HG02870 (cell line): ENCODE data around the gene SYT2.

ENCODE experiments used
- ATAC-seq: cut with Tn5 transposase; IDR thresholded peaks from one replicate; pipeline ENCODE4 v1.9.1; 2021; ENCODE audit warnings: mild to moderate bottlenecking, moderate library complexity; ENCODE audit not compliant: unreplicated experiment

SYT2 gene

DNA sequence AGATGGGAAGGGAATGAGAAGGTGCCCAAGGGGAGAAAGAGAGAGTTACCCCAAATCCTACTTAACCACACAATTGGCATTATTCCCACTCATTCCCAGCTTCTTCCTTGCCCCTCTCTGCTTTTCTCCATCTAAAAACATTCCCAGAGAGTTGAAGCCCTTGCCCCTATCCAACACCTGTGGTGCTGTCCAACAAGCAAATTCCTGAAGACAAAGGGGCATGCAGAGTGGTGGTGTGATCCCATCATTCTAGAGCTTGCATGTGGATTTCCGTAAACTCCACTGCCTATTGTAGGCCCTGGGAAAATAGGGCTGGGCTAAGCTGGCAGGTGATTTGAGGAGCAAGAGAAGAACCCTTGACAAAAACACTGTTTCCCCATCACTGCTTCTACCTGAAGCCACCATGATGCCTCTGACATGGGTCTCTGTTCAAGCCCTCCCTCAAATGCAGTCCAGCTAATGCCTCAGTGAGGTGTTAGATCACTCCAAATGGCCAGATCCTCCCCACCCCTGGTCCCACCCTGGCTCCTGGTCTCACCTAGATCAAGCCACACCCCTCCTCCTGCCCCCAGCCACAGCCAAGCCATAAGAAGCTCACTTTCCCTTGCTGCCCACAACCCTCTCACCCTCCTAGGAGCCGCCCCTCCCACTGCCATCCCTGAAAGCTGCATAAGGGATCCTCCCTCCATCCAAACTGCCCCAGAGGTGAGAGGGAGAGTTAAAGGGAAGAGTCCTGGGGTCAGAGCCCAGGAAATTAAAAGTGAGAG lies 29.5 kb downstream of the SYT2 start:
- ATAC-seq = no peak

DNA sequence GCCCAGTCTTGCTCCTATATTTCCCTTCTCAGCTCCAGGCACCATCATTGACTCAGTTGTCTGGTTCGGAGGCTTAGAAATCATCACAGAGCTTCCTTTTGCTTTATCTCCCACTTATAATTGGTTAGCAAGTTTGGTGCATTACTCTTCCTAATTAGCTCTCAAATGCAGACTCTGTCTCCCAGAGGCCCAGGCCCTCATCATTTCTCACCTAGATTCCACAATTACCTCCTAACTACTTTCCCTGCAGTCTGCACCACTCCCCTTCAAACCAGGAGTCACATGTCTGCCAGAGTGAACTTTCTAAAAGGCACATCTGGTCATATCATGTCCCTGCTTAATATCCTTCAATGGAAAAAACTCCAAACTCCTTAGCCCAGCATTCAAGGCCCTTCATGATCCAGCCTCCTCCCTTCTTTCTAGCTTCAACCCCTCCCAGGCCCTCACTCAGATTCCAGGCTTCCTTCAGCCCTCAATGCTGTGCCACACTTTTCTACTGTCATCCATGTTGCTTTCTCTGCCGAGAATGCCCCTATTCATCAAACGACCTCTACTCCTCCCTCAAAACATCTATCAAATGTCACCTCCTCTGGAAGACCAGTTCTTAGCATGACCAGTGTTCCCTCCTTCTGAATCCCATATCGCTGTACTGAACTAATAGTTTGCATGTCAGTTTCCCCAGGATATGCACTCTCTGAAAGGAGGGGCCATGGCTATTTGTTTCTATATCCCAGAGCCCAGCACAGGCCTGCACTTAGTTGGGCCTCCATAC lies 30.7 kb downstream of the SYT2 start:
- no peak for ATAC-seq

DNA sequence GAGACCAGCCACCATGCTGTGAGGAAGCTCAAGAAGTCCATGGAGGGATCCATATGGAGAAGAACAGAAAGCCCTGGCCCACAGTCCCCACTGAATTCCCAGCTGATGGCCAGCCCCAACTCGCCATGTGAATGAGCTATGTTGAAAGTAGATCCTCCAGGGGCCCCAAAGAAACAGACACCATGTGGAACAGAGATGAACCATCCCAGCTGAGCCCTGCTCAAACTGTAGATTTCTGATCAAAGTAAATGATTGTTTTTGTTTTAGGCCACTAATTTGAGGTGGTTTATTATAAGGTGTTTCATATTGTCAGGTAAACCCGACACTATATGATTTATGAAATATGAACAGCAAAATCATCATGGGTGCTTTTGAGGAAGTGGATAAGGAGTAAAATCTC lies 32.8 kb downstream of the SYT2 start:
- no peak for ATAC-seq

DNA sequence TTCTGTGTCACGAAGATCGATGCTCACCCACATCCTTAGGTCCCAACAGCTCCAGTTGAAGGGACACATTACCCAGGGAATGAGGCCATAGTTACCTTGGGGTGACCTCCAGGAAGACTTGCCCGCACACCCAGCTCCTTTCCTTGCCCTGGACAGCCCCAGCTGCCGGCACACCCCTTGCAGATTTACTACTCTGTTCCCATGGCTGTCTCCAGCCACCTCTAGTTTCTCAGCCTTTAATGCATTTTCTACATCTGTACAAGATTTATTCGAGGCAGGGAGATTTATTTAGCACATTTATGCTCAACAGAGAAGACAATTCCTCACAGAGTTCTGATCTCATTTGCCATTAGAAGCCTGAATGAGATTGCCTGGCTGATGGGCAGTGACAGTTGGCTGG lies 36.7 kb downstream of the SYT2 start:
- no peak for ATAC-seq

DNA sequence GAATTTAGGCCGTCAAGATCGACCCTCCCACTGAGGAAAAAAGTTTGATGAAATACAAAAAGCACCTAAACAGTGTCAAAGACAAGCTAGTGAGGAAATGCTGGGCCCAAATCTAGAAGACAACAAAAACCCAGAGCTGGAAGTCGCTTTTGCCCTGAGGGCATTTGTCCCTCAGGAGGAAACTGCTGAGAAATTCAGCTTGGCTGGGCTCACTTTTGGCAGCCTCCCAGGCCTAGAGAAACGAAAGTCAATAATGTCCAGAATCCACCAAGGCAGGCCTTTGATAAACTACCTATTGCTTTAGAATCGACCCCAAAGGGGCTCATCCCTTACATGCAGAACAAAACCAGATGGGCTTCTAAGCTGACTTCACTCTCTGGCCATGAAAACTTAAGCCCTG lies 38.9 kb downstream of the SYT2 start:
- ATAC-seq = no peak

DNA sequence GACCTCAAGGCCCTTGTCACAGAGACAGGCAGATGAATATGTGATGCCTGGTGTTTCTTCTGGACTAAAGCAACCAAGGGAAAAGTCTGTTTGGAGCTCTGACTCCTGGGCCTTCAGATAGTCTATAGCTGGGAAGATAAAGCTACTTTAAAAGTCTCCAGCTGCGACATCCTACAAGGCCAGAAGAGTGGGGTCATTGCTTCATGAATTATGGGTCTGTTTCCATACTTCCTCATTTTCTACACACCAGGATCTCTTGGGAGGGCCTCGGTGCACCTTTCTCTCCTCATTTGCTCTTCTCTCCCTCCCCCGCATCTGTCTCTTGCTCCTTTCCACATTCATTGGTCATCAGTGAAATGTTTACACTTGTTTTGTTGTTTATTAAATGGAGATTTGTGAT lies 44.8 kb downstream of the SYT2 start:
- no peak for ATAC-seq

DNA sequence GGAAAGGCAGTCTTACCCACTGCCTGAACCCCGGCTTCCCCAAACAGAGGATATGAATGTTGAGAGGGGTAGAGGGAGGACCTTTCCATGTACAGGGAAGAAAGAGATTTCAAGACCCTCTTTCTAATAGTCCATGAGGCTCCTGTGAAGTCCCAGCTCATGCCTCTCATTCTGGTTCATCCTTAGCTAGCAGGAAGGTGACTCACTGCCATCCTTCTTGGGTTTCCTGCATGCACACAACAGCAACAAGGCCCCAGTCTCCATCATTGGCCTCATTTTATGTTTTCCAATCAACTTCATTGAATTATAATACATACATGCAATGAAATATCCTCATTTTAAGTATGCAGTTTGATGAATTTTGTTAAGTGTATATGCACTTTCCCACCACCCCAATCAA lies 46.2 kb downstream of the SYT2 start:
- no peak for ATAC-seq

DNA sequence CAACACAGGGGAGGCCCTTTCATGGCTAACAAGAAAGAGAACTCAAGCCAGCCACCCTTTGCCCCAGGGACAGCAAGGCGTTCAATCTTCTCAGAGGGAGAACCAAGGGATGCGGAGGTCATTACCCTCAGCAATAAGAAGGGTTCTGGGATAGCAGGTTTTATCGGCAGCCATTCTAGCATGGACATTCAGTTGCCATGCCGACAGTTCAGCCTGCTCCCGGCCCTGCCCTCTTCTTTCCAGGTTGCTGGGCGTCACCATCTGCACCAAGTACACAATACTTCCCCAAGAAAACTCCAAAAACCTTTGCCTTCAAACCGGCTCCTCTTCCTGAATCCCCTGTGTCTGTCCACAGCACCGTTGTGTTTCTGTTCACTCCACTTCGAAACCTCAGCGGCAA lies 47.1 kb downstream of the SYT2 start:
- no peak for ATAC-seq

DNA sequence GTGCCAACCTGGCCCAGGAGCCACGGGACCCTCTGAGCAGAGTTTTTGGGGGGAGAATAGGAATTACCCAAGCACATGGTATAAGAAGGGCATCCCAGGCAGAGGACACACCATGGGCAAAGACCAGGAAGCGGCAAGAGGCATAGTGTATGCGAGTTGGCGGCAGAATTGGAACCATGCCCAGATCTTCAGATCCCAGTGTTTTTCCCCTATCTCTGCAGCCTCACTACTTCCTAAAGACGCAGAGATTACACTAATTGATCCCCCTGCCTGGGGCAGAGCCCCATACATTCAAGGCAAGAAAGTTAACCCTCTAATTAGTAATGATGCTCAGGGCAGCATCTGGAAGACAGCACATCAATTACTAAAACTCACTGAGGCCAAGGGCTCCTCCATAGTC lies 48.2 kb downstream of the SYT2 start:
- ATAC-seq = no peak

DNA sequence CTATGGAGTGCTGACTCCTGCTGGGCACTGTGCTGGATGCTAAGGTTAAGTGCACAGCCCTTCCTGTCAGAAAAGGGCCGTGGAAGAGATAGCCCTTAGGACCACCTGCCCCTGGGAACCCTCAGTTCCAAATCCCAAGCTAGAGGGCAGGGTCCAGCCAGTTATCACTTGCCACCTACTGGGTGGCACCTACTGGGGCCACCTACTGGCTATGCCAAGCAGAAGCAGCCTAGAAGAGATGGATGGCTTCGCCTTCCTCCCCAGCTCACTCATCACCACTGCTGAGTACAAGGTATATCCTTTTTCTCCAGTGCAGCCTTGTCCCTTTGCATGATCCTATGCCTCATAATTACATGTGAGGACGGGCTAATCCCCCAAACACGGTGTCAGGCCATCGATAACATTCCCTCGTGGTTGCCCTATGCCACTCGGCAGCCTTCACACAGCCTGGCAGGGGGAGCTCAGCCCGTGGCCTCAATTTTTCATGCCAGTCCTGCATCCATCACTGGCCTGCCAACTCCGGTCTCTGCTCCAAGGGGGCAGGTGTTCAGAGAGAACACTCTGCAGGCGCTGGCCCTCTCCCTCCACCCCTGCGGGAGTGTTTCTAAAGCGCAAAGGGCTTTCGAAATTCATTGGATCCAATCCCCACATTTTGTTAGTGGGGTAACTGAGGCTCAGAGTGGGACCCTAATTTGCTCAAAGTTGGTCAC lies 49.0 kb downstream of the SYT2 start:
- ATAC-seq = no peak

DNA sequence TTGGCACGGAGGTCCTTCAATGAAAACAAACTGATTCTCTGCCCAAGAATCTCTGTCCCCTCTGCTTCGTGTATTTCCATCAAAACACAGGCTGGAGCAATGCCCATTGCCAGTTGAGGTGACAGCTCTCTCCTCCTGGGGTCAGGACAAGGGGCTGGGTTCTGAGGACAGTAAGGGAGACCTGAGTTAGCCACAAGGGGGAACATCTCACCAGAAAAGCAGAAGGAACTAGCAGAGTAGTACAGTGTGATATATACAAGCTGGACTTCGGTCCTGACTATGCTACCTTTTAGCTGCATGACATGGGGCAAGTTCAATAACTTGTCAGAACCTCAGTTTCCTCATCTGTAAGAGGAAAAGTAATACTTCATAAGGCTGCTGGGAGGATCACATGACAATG lies 50.3 kb downstream of the SYT2 start:
- ATAC-seq = no peak

DNA sequence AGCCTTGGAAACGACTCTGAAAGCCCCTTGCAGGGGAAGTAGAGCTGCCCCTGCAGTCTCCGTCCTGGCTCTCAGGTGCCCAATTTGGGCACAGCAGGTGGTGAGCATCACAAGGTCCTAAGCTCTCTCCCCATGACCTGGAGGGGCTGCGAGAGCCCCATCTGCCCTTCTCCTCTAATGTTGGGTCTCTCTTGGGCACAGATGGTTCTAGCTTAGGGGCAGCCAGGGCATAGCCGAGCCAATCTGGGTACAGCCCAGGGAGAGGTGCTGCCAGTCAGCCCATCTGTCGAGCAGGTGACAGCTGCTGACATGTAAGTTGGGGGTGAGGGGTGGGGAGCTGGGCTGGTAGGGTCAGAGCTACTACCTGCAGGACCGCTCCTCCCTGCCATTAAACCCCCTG lies 50.7 kb downstream of the SYT2 start:
- no peak for ATAC-seq

DNA sequence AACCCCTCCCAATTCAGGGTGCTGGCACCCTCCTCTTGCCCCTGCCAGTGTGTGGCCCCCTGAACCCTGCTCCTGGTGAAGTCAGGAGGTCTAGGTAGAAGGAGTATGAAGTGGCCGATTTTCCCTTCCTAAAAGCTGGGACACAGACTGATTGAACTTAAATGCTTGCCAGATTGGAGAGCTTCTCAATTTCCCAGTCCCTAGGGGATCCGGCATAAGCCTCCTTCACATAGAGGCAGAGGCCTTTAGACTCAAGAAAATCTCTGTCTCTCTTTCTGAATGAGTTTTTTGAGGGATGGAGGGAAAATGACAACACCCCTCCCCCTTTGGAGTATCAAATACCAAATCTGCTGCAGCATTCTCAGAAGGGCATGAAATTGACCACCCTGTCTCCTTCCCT lies 51.5 kb downstream of the SYT2 start:
- ATAC-seq = no peak

DNA sequence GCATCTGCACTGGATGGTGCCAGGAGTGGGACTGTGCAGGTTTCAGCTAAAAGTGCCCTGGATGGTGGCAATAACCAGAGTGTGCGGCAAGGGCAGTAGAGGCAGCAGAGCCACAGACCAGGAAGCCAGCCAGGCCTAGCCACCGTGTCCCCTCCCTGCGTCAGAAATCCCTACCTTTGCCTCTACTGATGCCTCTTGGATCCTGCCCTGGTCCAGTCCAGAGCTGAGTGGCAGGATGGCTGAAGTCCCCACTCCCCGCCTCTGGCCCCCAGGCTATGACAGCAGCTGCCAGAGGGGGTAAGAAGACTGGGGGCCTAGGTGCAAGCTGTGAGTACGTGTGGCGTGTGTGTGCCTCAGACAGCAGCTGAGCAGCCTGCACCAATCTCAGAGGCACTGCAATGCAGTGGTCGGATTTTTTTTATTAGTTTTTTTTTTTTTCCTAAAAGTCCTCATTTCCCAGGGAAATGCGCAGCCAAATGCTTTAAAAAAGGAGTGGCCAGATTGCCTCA lies 51.9 kb downstream of the SYT2 start:
- ATAC-seq = no peak

DNA sequence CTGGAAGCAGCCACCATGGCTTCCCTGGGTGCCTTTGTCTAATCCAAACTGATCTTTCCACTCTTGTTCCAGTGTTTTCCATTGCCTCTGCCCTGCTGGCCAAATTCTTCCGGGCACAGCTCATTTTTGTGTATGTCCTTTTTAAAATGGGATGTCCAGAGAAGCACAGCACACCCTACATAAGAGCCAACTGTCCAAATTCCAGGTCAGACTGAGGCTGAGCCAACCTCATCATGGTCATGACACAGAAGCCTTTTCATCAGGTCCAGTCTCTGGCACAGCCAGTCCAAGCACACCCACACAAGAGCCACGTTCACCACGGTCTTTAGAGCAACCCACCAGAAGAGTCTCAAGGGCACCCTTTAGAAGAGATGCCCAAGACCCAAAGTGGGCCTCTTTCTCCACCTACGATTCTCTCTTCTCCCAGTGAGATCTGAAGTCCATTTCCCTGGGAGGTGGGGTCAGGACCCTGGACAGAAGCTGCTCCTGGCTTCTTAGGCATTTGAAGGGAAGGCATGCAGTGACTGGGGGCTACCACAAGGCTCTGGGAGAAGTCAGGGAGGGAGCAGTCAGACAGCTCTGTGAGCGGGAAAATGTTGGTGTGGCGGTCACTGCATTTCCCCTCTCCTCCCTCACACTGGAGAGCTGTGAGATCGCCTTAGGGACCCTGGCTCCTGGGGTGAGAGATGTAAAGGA lies 53.2 kb downstream of the SYT2 start:
- no peak for ATAC-seq

DNA sequence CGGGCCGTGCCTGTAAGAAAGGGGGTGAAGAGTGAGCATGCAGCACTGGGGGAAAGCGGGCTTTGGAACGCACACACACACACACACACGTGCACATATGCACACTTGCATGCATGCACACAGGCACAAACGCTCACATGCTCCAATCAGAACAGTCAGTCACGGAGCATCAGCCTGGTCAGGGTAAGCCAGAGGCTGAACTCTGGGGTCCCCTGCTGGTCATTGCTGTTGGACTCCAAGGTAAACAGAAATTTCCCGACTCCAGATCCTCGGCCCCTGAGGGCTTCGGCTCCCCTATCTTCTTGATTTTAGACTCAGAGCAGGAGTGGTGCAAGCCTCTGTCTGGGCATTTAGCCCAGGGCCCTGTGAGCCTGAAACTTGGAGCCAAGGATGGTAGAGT lies 54.2 kb downstream of the SYT2 start:
- ATAC-seq = no peak

DNA sequence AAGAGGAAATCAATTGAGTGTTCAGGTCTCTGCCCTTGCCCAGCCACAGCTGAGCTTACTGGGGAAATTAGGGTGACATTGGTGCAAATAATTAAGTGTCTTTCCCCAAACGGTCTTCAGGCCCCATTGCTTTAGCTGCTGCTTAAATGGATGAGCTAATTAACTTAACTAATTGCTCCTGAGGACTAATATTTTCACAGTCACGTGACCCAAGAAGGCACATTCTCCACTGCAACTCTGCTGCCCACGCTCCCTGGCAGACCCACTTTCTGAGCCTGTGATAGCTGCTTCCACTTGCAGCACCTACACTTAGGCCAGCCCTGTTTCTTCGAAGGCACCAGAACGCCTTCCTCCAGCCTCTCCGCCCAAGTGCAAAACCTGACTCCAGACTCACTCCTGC lies 56.2 kb downstream of the SYT2 start:
- ATAC-seq = no peak

DNA sequence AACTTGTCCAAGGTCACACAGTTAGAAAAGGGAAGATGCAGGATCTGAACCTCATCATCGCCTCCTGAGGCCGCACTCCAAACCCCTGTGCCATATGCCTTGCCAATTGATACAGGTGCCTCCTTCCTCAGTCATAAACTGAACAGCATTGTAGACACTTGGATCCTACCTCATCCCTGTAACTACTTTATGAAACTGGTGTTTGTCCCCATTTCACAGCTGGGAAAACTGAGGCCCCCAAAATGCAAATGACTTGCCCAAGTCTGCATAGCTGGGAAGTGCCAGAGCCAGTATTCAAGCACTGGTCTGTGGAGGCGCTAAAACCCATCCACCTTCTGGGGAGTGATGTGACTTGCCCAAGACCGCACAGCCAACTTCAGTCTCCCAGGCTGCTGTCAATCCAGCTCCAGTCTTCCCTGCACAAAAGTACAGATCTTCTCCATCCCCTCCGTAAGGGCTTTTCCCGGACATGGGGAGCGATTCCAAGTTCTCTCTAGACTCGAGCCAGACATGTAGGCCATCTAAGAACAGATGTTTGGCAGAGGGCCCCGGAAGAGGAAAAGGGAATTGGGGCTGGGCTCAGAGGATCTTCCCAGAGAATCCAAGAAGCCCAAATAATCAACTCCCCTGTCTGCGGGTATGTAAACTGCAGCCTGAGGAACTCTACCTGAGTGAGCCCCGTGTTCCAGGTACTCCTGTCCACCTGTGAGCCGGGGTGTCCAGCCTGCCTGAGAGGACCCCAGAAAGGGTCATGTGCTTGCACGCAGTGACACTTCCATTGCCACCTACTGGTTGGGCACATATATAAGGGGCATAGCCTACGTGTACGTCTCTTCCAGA lies 60.5 kb downstream of the SYT2 start:
- no peak for ATAC-seq

DNA sequence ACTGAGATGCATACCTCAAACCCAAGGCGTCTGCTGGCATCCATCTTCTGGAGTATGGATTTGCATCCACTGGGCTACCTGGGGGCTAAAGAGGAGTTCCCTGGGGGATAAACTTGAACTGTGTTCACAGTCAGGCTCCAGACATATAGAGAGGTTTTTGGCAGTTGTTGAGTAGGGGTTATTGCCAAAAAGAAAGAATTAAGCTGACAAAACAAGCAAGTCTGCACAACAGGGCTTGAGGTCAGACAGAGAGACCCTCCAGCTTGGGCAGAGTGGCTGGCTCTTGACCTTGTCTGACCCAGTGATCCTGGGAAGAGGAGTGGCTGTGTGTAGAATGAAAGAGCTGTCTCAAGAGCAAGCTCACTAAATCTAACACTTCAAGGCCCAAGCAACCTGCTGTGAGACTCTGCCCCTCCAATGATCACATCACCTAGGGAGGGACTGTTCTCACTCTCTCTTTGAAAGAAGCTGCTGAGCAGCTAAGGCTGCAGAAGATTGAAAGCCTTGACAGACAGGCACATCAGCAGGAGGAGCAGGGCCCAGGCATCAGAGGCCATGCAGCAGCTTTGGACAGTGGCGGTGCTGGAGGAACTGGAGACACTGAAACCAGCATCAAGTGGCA lies 61.5 kb downstream of the SYT2 start:
- no peak for ATAC-seq

DNA sequence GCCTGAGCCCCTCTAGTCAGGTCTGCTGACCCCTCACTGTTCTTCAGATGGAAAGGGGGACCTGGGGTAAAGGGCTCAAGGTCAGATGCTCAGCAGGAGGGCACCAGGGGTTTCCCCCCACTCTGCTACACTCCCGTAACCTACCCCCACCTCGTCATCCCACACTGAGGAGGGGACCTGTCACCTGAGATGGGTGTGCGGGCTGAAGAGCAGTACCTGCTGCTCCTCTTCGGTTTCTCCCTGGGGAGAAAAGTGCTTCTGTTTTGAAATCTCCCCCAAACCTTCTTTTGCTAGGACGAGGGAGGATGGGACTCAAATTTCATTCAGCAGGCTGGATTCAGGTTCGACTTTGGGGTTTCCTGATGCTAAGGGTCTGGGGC lies 65.2 kb downstream of the SYT2 start:
- ATAC-seq = no peak
